Large intestine (tissue), 12 donors: ENCODE measurements around the gene ETV3. TPM values are rescaled to one million over a fixed set of nuclear protein-coding genes. Genes with fewer than 3 reads are reported as not detected.
A peak's percentile ranks its signal among the peaks of the same experiment; 100 is the strongest.
"Not testable (repeated sequence)": the region's sequence is repeated elsewhere in the genome, so short reads cannot be mapped to it uniquely, and the experiment has no call there.

Experiments
- DNase-seq, 2 donors: peaks; one replicate each; pipeline versions ENCODE4 v3.0.0 to v3.0.0-alpha.2; 2013
- H3K27ac ChIP-seq: one replicate; pipeline ENCODE4 v1.5.1; 2013; ENCODE audit warnings: low read length
- H3K27me3 ChIP-seq: 2 replicates; pipeline ENCODE4 v1.6.1; 2013; ENCODE audit warnings: low read length; ENCODE audit not compliant: control insufficient read depth, insufficient read depth
- H3K36me3 ChIP-seq: 2 replicates; pipeline ENCODE4 v1.6.1; 2013; ENCODE audit warnings: low read length; ENCODE audit not compliant: control insufficient read depth, insufficient read depth
- H3K4me1 ChIP-seq: one replicate; pipeline ENCODE4 v1.6.1; 2013; ENCODE audit warnings: low read length; ENCODE audit not compliant: control insufficient read depth, insufficient read depth
- H3K4me3 ChIP-seq: one replicate; pipeline ENCODE4 v1.5.1; 2013; ENCODE audit warnings: low read length
- H3K9me3 ChIP-seq: one replicate; pipeline ENCODE4 v1.6.1; 2013; ENCODE audit warnings: mild to moderate bottlenecking, low read depth, low read length, moderate library complexity; ENCODE audit not compliant: control insufficient read depth
- WGBS: methylation state at CpG from one replicate; pipeline ENCODE4 v1.1.5; 2013; ENCODE audit warnings: low lambda C conversion rate; ENCODE audit not compliant: insufficient coverage; 5-methylcytosine and 5-hydroxymethylcytosine counted together
- long read RNA-seq, 11 donors: transcript quantifications; one replicate each; lab custom pipeline, GENCODE V29; 2026
- polyA plus RNA-seq: library from polyadenylated mRNA; unstranded; fragments of 120-200 nt; gene quantifications from one replicate; pipeline ENCODE4 v1.2.1, GENCODE V29; 2013

The ETV3 gene
- polyA plus RNA-seq: 19.3 TPM
- long read RNA-seq, donor 1, full-length matches to known transcripts: 3 of 3 reads
- long read RNA-seq, donor 1, partial matches to known transcripts: 0 of 3 reads
- long read RNA-seq, donor 1, other reads (novel, unspliced or antisense): 0 of 3 reads
- long read RNA-seq, donor 2, partial matches to known transcripts: 0 of 1 reads
- long read RNA-seq, donor 2, other reads (novel, unspliced or antisense): 0 of 1 reads
- long read RNA-seq, donor 3: 0 reads
- long read RNA-seq, donor 4, full-length matches to known transcripts: 1 of 1 reads
- long read RNA-seq, donor 4, partial matches to known transcripts: 0 of 1 reads
- long read RNA-seq, donor 4, other reads (novel, unspliced or antisense): 0 of 1 reads
- long read RNA-seq, donor 5, full-length matches to known transcripts: 1 of 1 reads
- long read RNA-seq, donor 5, partial matches to known transcripts: 0 of 1 reads
- long read RNA-seq, donor 5, other reads (novel, unspliced or antisense): 0 of 1 reads
- long read RNA-seq, donor 6, full-length matches to known transcripts: 4 of 4 reads
- long read RNA-seq, donor 6, partial matches to known transcripts: 0 of 4 reads
- long read RNA-seq, donor 6, other reads (novel, unspliced or antisense): 0 of 4 reads
- long read RNA-seq, donor 7, partial matches to known transcripts: 0 of 1 reads
- long read RNA-seq, donor 7, other reads (novel, unspliced or antisense): 0 of 1 reads
- long read RNA-seq, donor 8, full-length matches to known transcripts: 7 of 7 reads
- long read RNA-seq, donor 8, partial matches to known transcripts: 0 of 7 reads
- long read RNA-seq, donor 8, other reads (novel, unspliced or antisense): 0 of 7 reads
- long read RNA-seq, donor 9, full-length matches to known transcripts: 2 of 2 reads
- long read RNA-seq, donor 9, partial matches to known transcripts: 0 of 2 reads
- long read RNA-seq, donor 9, other reads (novel, unspliced or antisense): 0 of 2 reads
- long read RNA-seq, donor 10, full-length matches to known transcripts: 3 of 3 reads
- long read RNA-seq, donor 10, partial matches to known transcripts: 0 of 3 reads
- long read RNA-seq, donor 10, other reads (novel, unspliced or antisense): 0 of 3 reads
- long read RNA-seq, donor 11: 0 reads

- DNase-seq: peak; percentile 94 to 98
- H3K36me3 ChIP-seq: peaks cover 24% of the 10 kb centered on the region
- H3K27ac ChIP-seq: peak within 1 kb of the TSS; percentile 95
- peak within 1 kb of the TSS; percentile 98 for H3K4me3 ChIP-seq
- peaks cover 16% of the 10 kb centered on the region for H3K4me1 ChIP-seq
- H3K27me3 ChIP-seq: no peaks in the 10 kb centered on the region
- 0% methylated on average over 4 of the region's 85 CpGs for WGBS
- H3K9me3 ChIP-seq: no peaks in the 10 kb centered on the region
These were observed at the start of gene ETV3 for GRCh38 chr1:157138220-157139051. ETV3 (minus strand) TSS chr1:157138395; CDS start chr1:157136352, 2,043 bp downstream.

GRCh38 chr1:157186281-157186992, 48.2 kb upstream of the ETV3 start:
- Histone ChIP-seq H3K9me3 (no peaks in the 10 kb centered on the region), H3K27ac (no peak overlapping the region), H3K27me3 (no peaks in the 10 kb centered on the region), H3K36me3 (no peaks in the 10 kb centered on the region), H3K4me1 (no peaks in the 10 kb centered on the region), H3K4me3 (no peak overlapping the region)
- WGBS: 60% methylated on average over 1 of the region's 8 CpGs
- DNase-seq: no peak

- WGBS: no CpG with 5 or more reads among the region's 3 CpGs
- Histone ChIP-seq H3K4me3 (no peak overlapping the region), H3K27ac (no peak overlapping the region), H3K36me3 (no peaks in the 10 kb centered on the region), H3K27me3 (no peaks in the 10 kb centered on the region), H3K9me3 (no peaks in the 10 kb centered on the region), H3K4me1 (no peaks in the 10 kb centered on the region)
- no peak for DNase-seq
These were observed 45.7 kb upstream of the ETV3 start for GRCh38 chr1:157183870-157184269.

GRCh38 chr1:157182371-157182770, 44.2 kb upstream of the ETV3 start:
- not testable (repeated sequence) for H3K4me3 ChIP-seq, DNase-seq, H3K4me1 ChIP-seq, H3K36me3 ChIP-seq, H3K27me3 ChIP-seq, H3K27ac ChIP-seq, H3K9me3 ChIP-seq
- no CpG with 5 or more reads among the region's 5 CpGs for WGBS

GRCh38 chr1:157181790-157182189, 43.6 kb upstream of the ETV3 start:
- no peak overlapping the region for H3K27ac ChIP-seq

GRCh38 chr1:157181258-157181657, 43.1 kb upstream of the ETV3 start:
- Histone ChIP-seq H3K27ac (no peak overlapping the region), H3K9me3 (no peaks in the 10 kb centered on the region), H3K4me3 (no peak overlapping the region), H3K27me3 (no peaks in the 10 kb centered on the region), H3K36me3 (no peaks in the 10 kb centered on the region), H3K4me1 (peaks cover 5% of the 10 kb centered on the region)
- DNase-seq: no peak
- no CpG with 5 or more reads among the region's 5 CpGs for WGBS

More at GRCh38 chr1:157181790-157182189, 43.6 kb upstream of the ETV3 start:
- H3K9me3 ChIP-seq: no peaks in the 10 kb centered on the region
- H3K4me1 ChIP-seq: peaks cover 5% of the 10 kb centered on the region
- WGBS: no CpG with 5 or more reads among the region's 3 CpGs
- no peaks in the 10 kb centered on the region for H3K27me3 ChIP-seq
- H3K4me3 ChIP-seq: no peak overlapping the region
- no peak for DNase-seq
- no peaks in the 10 kb centered on the region for H3K36me3 ChIP-seq

GRCh38 chr1:157178490-157178889, 40.3 kb upstream of the ETV3 start:
- WGBS: no CpG with 5 or more reads among the region's 3 CpGs
- no peak overlapping the region for H3K27ac ChIP-seq
- H3K4me1 ChIP-seq: peaks cover 5% of the 10 kb centered on the region
- no peak for DNase-seq
- H3K4me3 ChIP-seq: no peak overlapping the region
- no peaks in the 10 kb centered on the region for H3K36me3 ChIP-seq
- H3K9me3 ChIP-seq: no peaks in the 10 kb centered on the region
- no peaks in the 10 kb centered on the region for H3K27me3 ChIP-seq

GRCh38 chr1:157177733-157178394, 39.7 kb upstream of the ETV3 start:
- H3K27me3 ChIP-seq: no peaks in the 10 kb centered on the region
- no peak overlapping the region for H3K4me3 ChIP-seq
- no peaks in the 10 kb centered on the region for H3K9me3 ChIP-seq
- WGBS: 0% methylated on average over 1 of the region's 4 CpGs
- peaks cover 5% of the 10 kb centered on the region for H3K4me1 ChIP-seq
- H3K36me3 ChIP-seq: no peaks in the 10 kb centered on the region
- no peak for DNase-seq
- H3K27ac ChIP-seq: no peak overlapping the region

GRCh38 chr1:157176591-157177121, 38.5 kb upstream of the ETV3 start:
- H3K36me3 ChIP-seq: no peaks in the 10 kb centered on the region
- WGBS: no CpG with 5 or more reads among the region's 6 CpGs
- peaks cover 5% of the 10 kb centered on the region for H3K4me1 ChIP-seq
- no peak for DNase-seq
- H3K9me3 ChIP-seq: no peaks in the 10 kb centered on the region
- no peak overlapping the region for H3K4me3 ChIP-seq
- H3K27ac ChIP-seq: no peak overlapping the region
- no peaks in the 10 kb centered on the region for H3K27me3 ChIP-seq
